HEK293 (cell line): ENCODE results near the gene MVP.
A peak's percentile ranks its signal among the peaks of the same experiment; 100 is the strongest.
"Not testable (repeated sequence)": the region's sequence is repeated elsewhere in the genome, so short reads cannot be mapped to it uniquely, and the experiment has no call there.

Experiments
- CTCF ChIA-PET: fragments of 350-600 bp; formaldehyde crosslinking; extraction: SDS; loops from one replicate; lab custom pipeline; 2021; ENCODE audit warnings: antibody characterized with exemption; lab: Yijun Ruan, JAX
- POLR2A ChIA-PET: fragments of 300-600 bp; formaldehyde crosslinking; extraction: SDS; loops from one replicate; lab custom pipeline; 2020; ENCODE audit warnings: antibody characterized with exemption, inconsistent platforms; lab: Yijun Ruan, JAX
- H3K27ac ChIP-seq: fragments of 200-500 bp; sonication (Bioruptor generic); 2 replicates; pipeline ENCODE4 v1.5.1; 2014; ENCODE audit warnings: low read depth, low read length, control low read depth, inconsistent platforms; ENCODE audit errors: extremely low read depth
- H3K36me3 ChIP-seq, 2 experiments: fragments of 200-500 bp in 1 of 2; sonication (Bioruptor generic) in 1 of 2; 1 replicate in 1 of 2; 2 replicates in 1 of 2; pipeline ENCODE4 v1.5.1; 2014 to 2017; ENCODE audit warnings: inconsistent platforms in 2 of 2, low read length in 2 of 2; ENCODE audit not compliant: control insufficient read depth in 2 of 2, insufficient read depth in 1 of 2
- H3K4me1 ChIP-seq: fragments of 200-500 bp; sonication (Bioruptor generic); 2 replicates; pipeline ENCODE4 v1.5.1; 2014; ENCODE audit warnings: mild to moderate bottlenecking, low read length, inconsistent platforms; ENCODE audit not compliant: control insufficient read depth, insufficient read depth
- H3K4me3 ChIP-seq: 2 replicates; pipeline ENCODE4 v1.5.1; 2011; ENCODE audit warnings: low read depth, mild to moderate bottlenecking, control low read depth, low read length, moderate library complexity
- H3K9me3 ChIP-seq: fragments of 200-500 bp; sonication (Bioruptor generic); 2 replicates; pipeline ENCODE4 v1.5.1; 2014; ENCODE audit warnings: low read depth, low read length, inconsistent platforms; ENCODE audit not compliant: control insufficient read depth, insufficient read depth
- GLIS2 ChIP-seq: fragments of 450-650 bp; formaldehyde crosslinking; IDR thresholded peaks from 2 replicates; pipeline ENCODE4 v1.5.1; 2016; ENCODE audit warnings: missing biosample characterization, missing genetic modification characterization
- HOXA7 ChIP-seq: sonication (generic); formaldehyde crosslinking; IDR thresholded peaks from 2 replicates; pipeline ENCODE4 v1.8.1; 2022; ENCODE audit warnings: missing genetic modification reagents, borderline replicate concordance
- KLF1 ChIP-seq: fragments of 450-650 bp; formaldehyde crosslinking; IDR thresholded peaks from 2 replicates; pipeline ENCODE4 v1.5.1; 2016; ENCODE audit warnings: missing biosample characterization, missing genetic modification characterization
- SCRT2 ChIP-seq: fragments of 450-650 bp; formaldehyde crosslinking; IDR thresholded peaks from 2 replicates; pipeline ENCODE4 v1.5.1; 2016; ENCODE audit warnings: missing biosample characterization, missing genetic modification characterization
- ZFP69B ChIP-seq: fragments of 450-650 bp; formaldehyde crosslinking; IDR thresholded peaks from 2 replicates; pipeline ENCODE4 v1.5.1; 2016; ENCODE audit warnings: missing biosample characterization, missing genetic modification characterization
- ZNF112 ChIP-seq: fragments of 450-650 bp; formaldehyde crosslinking; IDR thresholded peaks from 2 replicates; pipeline ENCODE4 v1.5.0; 2017; ENCODE audit warnings: missing biosample characterization, missing genetic modification characterization
- ZNF133 ChIP-seq: fragments of 450-650 bp; formaldehyde crosslinking; IDR thresholded peaks from 2 replicates; pipeline ENCODE4 v1.5.1; 2016; ENCODE audit warnings: missing biosample characterization, missing genetic modification characterization
- ZNF548 ChIP-seq: fragments of 450-650 bp; formaldehyde crosslinking; IDR thresholded peaks from 2 replicates; pipeline ENCODE4 v1.5.1; 2016; ENCODE audit warnings: missing biosample characterization, missing genetic modification characterization
- ZNF654 ChIP-seq: fragments of 450-650 bp; formaldehyde crosslinking; IDR thresholded peaks from 2 replicates; pipeline ENCODE4 v1.5.1; 2016; ENCODE audit warnings: low read depth, missing biosample characterization, missing genetic modification characterization
- ZNF664 ChIP-seq: fragments of 450-650 bp; formaldehyde crosslinking; IDR thresholded peaks from 2 replicates; pipeline ENCODE4 v1.5.1; 2016; ENCODE audit warnings: missing biosample characterization, missing genetic modification characterization
- ZNF670 ChIP-seq: fragments of 450-650 bp; formaldehyde crosslinking; IDR thresholded peaks from 2 replicates; pipeline ENCODE4 v1.5.1; 2016; ENCODE audit warnings: missing biosample characterization, missing genetic modification characterization, low read depth
- ZSCAN23 ChIP-seq: fragments of 450-650 bp; formaldehyde crosslinking; IDR thresholded peaks from 2 replicates; pipeline ENCODE4 v1.5.1; 2016; ENCODE audit warnings: missing biosample characterization, missing genetic modification characterization
- TF ChIP-seq, protein P1 (sequence below): fragments of 450-650 bp; formaldehyde crosslinking; IDR thresholded peaks from 2 replicates; pipeline ENCODE4 v1.5.1; 2016; ENCODE audit warnings: missing biosample characterization, missing genetic modification characterization, low read depth
- TF ChIP-seq, protein P2 (sequence below): fragments of 450-650 bp; formaldehyde crosslinking; IDR thresholded peaks from 2 replicates; pipeline ENCODE4 v1.5.1; 2016; ENCODE audit warnings: missing biosample characterization, missing genetic modification characterization
- TF ChIP-seq, protein P3 (sequence below): fragments of 450-650 bp; formaldehyde crosslinking; IDR thresholded peaks from 2 replicates; pipeline ENCODE4 v1.5.1; 2016; ENCODE audit warnings: missing biosample characterization, missing genetic modification characterization, borderline replicate concordance
- TF ChIP-seq, protein P4 (sequence below): fragments of 450-650 bp; formaldehyde crosslinking; IDR thresholded peaks from 2 replicates; pipeline ENCODE4 v1.5.1; 2017; ENCODE audit warnings: missing biosample characterization, missing genetic modification characterization
- TF ChIP-seq, protein P5 (sequence below): fragments of 450-650 bp; formaldehyde crosslinking; IDR thresholded peaks from 2 replicates; pipeline ENCODE4 v1.5.1; 2016; ENCODE audit warnings: missing biosample characterization, missing genetic modification characterization

MVP gene

DNA sequence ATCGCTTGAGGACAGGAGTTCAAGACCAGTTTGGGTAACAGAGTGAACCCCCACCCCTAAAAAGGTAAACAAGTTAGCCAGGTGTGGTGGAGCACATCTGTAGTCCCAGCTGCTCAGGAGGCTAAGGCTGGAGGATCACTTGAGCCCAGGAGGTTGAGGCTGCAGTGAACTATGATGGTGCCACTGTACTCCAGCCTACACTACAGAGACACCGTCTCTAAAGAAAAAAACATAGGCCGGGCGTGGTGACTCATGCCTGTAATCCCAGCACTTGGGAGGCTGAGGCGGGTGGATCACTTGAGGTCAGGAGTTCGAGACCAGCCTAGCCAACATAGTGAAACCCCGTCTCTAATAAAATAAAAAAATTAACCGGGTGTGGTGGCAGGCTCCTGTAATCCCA, 48.8 kb downstream of the MVP start:
- ChIA-PET POLR2A (interaction anchor here (1.8 kb wide), 1 partner anchor 8 kb away, joined by 7 read pairs; no protein-coding TSS in a partner anchor), CTCF (interaction anchor here (0.6 to 1.5 kb wide), 2 partner anchors 16 to 53 kb away, joined by 3 read pairs; partner anchors contain the start of gene PAGR1)

DNA sequence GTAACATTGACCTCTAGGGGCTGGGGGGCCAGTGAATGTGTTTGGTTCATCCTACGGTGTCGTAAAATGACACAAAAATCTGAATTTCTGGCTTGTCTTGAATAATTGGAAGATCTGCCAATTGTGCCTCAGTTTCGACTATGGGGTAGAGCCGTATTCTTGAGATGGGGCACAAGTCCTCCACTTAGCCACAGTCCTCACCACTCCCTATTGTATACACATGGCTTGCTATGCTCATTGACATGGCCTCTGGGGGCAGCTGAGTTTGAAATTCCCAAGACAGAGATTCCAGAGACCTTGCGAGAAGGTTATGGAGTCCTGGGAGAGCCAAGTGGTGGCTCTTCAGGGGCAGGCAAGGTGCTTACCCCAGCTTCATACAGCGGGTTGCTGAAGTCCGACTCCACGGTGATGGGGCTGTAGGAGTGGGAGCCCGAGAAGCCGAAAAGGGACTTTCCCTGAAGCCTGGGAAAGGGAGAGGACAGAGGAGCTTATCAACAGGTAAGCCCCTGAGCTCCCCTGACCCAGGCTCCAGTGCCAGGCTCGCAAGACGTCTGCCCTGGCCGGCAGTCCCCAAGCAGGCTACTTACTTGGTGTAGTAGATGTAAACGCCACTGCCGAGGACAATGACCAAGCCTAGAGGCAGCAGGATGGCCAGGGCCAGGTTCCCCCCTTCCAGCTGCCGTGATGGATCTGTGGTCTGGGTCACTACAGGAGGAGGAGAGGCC, 51.7 kb downstream of the MVP start:
- CTCF ChIA-PET = interaction anchor here (0.9 to 1.3 kb wide), 2 partner anchors 9 to 27 kb away, joined by 4 read pairs; partner anchors contain the start of genes CDIPT and SEZ6L2
- Histone ChIP-seq H3K36me3 (no peaks in the 10 kb centered on the region), H3K27ac (no peak overlapping the region), H3K4me3 (no peak overlapping the region), H3K9me3 (no peaks in the 10 kb centered on the region), H3K4me1 (no peaks in the 10 kb centered on the region)
- peak; percentile 64 for TF ChIP-seq SCRT2 (tag by site-specific recombination)
- TF ChIP-seq, protein P1, sequence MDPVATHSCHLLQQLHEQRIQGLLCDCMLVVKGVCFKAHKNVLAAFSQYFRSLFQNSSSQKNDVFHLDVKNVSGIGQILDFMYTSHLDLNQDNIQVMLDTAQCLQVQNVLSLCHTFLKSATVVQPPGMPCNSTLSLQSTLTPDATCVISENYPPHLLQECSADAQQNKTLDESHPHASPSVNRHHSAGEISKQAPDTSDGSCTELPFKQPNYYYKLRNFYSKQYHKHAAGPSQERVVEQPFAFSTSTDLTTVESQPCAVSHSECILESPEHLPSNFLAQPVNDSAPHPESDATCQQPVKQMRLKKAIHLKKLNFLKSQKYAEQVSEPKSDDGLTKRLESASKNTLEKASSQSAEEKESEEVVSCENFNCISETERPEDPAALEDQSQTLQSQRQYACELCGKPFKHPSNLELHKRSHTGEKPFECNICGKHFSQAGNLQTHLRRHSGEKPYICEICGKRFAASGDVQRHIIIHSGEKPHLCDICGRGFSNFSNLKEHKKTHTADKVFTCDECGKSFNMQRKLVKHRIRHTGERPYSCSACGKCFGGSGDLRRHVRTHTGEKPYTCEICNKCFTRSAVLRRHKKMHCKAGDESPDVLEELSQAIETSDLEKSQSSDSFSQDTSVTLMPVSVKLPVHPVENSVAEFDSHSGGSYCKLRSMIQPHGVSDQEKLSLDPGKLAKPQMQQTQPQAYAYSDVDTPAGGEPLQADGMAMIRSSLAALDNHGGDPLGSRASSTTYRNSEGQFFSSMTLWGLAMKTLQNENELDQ (tag by site-specific recombination) = no peak
- POLR2A ChIA-PET = interaction anchor here (0.8 kb wide), 1 partner anchor 8 kb away, joined by 4 read pairs; the partner anchor contains the start of gene CDIPT

More for the DNA sequence above, 48.8 kb downstream of the MVP start:
- not testable (repeated sequence) for H3K4me1 ChIP-seq, H3K4me3 ChIP-seq, H3K27ac ChIP-seq, H3K36me3 ChIP-seq, H3K9me3 ChIP-seq
- TF ChIP-seq, protein P2, sequence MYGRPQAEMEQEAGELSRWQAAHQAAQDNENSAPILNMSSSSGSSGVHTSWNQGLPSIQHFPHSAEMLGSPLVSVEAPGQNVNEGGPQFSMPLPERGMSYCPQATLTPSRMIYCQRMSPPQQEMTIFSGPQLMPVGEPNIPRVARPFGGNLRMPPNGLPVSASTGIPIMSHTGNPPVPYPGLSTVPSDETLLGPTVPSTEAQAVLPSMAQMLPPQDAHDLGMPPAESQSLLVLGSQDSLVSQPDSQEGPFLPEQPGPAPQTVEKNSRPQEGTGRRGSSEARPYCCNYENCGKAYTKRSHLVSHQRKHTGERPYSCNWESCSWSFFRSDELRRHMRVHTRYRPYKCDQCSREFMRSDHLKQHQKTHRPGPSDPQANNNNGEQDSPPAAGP = peak; percentile 37; the same call in 1 of the 2 replicates

DNA sequence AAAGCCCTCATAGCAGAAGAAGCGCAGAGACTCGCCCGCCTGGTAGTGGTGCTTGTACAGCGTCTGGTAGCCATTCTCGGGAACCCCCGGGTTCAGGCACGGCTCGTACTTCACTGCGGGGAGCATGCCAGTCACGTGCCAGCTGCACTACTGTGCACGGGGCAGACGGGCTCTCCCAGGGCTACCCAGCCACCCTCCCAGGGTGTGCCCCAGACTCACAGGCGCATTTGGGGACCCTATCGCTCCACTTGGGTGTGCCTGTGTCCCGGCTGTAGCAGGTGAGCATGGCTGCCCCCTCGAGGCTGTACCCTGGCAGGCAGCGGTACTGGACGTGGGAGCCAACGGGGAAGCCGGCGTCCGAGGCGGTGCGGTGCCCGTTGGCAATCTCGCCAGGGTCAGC, 53.1 kb downstream of the MVP start:
- no peaks in the 10 kb centered on the region for H3K36me3 ChIP-seq
- H3K4me1 ChIP-seq = no peaks in the 10 kb centered on the region
- CTCF ChIA-PET = interaction anchor here (0.8 to 1.3 kb wide), 3 partner anchors 10 to 99 kb away, joined by 3 to 4 read pairs (median 4); partner anchors contain the start of genes CDIPT and SEZ6L2
- H3K27ac ChIP-seq = no peak overlapping the region
- no peak overlapping the region for H3K4me3 ChIP-seq
- POLR2A ChIA-PET = no interaction called here
- no peaks in the 10 kb centered on the region for H3K9me3 ChIP-seq
- TF ChIP-seq ZNF133 (tag by site-specific recombination) = no peak
- TF ChIP-seq, protein P3, sequence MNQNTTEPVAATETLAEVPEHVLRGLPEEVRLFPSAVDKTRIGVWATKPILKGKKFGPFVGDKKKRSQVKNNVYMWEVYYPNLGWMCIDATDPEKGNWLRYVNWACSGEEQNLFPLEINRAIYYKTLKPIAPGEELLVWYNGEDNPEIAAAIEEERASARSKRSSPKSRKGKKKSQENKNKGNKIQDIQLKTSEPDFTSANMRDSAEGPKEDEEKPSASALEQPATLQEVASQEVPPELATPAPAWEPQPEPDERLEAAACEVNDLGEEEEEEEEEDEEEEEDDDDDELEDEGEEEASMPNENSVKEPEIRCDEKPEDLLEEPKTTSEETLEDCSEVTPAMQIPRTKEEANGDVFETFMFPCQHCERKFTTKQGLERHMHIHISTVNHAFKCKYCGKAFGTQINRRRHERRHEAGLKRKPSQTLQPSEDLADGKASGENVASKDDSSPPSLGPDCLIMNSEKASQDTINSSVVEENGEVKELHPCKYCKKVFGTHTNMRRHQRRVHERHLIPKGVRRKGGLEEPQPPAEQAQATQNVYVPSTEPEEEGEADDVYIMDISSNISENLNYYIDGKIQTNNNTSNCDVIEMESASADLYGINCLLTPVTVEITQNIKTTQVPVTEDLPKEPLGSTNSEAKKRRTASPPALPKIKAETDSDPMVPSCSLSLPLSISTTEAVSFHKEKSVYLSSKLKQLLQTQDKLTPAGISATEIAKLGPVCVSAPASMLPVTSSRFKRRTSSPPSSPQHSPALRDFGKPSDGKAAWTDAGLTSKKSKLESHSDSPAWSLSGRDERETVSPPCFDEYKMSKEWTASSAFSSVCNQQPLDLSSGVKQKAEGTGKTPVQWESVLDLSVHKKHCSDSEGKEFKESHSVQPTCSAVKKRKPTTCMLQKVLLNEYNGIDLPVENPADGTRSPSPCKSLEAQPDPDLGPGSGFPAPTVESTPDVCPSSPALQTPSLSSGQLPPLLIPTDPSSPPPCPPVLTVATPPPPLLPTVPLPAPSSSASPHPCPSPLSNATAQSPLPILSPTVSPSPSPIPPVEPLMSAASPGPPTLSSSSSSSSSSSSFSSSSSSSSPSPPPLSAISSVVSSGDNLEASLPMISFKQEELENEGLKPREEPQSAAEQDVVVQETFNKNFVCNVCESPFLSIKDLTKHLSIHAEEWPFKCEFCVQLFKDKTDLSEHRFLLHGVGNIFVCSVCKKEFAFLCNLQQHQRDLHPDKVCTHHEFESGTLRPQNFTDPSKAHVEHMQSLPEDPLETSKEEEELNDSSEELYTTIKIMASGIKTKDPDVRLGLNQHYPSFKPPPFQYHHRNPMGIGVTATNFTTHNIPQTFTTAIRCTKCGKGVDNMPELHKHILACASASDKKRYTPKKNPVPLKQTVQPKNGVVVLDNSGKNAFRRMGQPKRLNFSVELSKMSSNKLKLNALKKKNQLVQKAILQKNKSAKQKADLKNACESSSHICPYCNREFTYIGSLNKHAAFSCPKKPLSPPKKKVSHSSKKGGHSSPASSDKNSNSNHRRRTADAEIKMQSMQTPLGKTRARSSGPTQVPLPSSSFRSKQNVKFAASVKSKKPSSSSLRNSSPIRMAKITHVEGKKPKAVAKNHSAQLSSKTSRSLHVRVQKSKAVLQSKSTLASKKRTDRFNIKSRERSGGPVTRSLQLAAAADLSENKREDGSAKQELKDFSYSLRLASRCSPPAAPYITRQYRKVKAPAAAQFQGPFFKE = no peak
- no peak for TF ChIP-seq ZFP69B (tag by site-specific recombination)
- TF ChIP-seq ZNF112 (tag by site-specific recombination) = no peak
- TF ChIP-seq GLIS2 = no peak
- TF ChIP-seq ZNF670 (tag by site-specific recombination) = no peak
- TF ChIP-seq ZSCAN23 (tag by site-specific recombination) = no peak
- TF ChIP-seq ZNF654 = no peak
- no peak for TF ChIP-seq ZNF664 (tag by site-specific recombination)
- TF ChIP-seq ZNF548 (tag by site-specific recombination) = no peak
- TF ChIP-seq, protein P4, sequence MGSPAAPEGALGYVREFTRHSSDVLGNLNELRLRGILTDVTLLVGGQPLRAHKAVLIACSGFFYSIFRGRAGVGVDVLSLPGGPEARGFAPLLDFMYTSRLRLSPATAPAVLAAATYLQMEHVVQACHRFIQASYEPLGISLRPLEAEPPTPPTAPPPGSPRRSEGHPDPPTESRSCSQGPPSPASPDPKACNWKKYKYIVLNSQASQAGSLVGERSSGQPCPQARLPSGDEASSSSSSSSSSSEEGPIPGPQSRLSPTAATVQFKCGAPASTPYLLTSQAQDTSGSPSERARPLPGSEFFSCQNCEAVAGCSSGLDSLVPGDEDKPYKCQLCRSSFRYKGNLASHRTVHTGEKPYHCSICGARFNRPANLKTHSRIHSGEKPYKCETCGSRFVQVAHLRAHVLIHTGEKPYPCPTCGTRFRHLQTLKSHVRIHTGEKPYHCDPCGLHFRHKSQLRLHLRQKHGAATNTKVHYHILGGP = no peak
- no peak for TF ChIP-seq KLF1 (tag by site-specific recombination)
- TF ChIP-seq HOXA7 (CRISPR knock-in tag) = no peak
- TF ChIP-seq, protein P5, sequence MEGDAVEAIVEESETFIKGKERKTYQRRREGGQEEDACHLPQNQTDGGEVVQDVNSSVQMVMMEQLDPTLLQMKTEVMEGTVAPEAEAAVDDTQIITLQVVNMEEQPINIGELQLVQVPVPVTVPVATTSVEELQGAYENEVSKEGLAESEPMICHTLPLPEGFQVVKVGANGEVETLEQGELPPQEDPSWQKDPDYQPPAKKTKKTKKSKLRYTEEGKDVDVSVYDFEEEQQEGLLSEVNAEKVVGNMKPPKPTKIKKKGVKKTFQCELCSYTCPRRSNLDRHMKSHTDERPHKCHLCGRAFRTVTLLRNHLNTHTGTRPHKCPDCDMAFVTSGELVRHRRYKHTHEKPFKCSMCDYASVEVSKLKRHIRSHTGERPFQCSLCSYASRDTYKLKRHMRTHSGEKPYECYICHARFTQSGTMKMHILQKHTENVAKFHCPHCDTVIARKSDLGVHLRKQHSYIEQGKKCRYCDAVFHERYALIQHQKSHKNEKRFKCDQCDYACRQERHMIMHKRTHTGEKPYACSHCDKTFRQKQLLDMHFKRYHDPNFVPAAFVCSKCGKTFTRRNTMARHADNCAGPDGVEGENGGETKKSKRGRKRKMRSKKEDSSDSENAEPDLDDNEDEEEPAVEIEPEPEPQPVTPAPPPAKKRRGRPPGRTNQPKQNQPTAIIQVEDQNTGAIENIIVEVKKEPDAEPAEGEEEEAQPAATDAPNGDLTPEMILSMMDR (tag by site-specific recombination) = no peak
